ENCODE data around the gene IL17RB. TPM values are rescaled to one million over a fixed set of nuclear protein-coding genes. Genes with fewer than 3 reads are reported as not detected.

Gene IL17RB
- total RNA-seq, 4 donors from 2014 or later: 3.3 to 7.1 (median 5.0) TPM

- Histone ChIP-seq H3K27ac (no peak overlapping the region), H3K9me3 (no peaks in the 10 kb centered on the region), H3K36me3 (no peaks in the 10 kb centered on the region), H3K27me3 (no peaks in the 10 kb centered on the region), H3K4me1 (no peaks in the 10 kb centered on the region), H3K4me3 (no peak overlapping the region)
- DNase-seq (ENCODE audit: low spot score in 2 of 2): no peak
- TF ChIP-seq CTCF (IDR thresholded peaks at IDR 0.05) (no peak), EP300 (IDR thresholded peaks at IDR 0.05) (no peak), POLR2A (IDR thresholded peaks at IDR 0.05) (no peak)
- WGBS, 2 donors: 87 to 90% methylated on average over 6 of the region's 6 CpGs
These were observed 15.4 kb upstream of the IL17RB start for GRCh38 chr3:53830944-53831343.

GRCh38 chr3:53833053-53833645, 13.2 kb upstream of the IL17RB start:
- H3K27ac ChIP-seq: no peak overlapping the region
- WGBS, 2 donors: 82 to 83% methylated on average over 9 of the region's 9 CpGs
- TF ChIP-seq CTCF (IDR thresholded peaks at IDR 0.05) (no peak), POLR2A (IDR thresholded peaks at IDR 0.05) (no peak), EP300 (IDR thresholded peaks at IDR 0.05) (no peak)

GRCh38 chr3:53833700-53834099, 12.7 kb upstream of the IL17RB start:
- Histone ChIP-seq H3K4me3 (no peak overlapping the region), H3K27me3 (no peaks in the 10 kb centered on the region), H3K9me3 (no peaks in the 10 kb centered on the region), H3K4me1 (no peaks in the 10 kb centered on the region), H3K27ac (no peak overlapping the region), H3K36me3 (peaks cover 0 to under 1% (median 0%) of the 10 kb centered on the region in 3 donors)
- no peak for DNase-seq (ENCODE audit: low spot score in 2 of 2)
- TF ChIP-seq EP300 (IDR thresholded peaks at IDR 0.05) (no peak), POLR2A (IDR thresholded peaks at IDR 0.05) (no peak), CTCF (IDR thresholded peaks at IDR 0.05) (no peak)
- WGBS, 2 donors: 83 to 96% methylated on average over 5 of the region's 5 CpGs

More at GRCh38 chr3:53833053-53833645, 13.2 kb upstream of the IL17RB start:
- Histone ChIP-seq H3K4me3 (no peak overlapping the region), H3K4me1 (no peaks in the 10 kb centered on the region), H3K27me3 (no peaks in the 10 kb centered on the region), H3K36me3 (no peaks in the 10 kb centered on the region), H3K9me3 (no peaks in the 10 kb centered on the region)
- DNase-seq (ENCODE audit: low spot score in 2 of 2): no peak

- Histone ChIP-seq H3K9me3 (no peaks in the 10 kb centered on the region), H3K27ac (no peak overlapping the region), H3K27me3 (no peaks in the 10 kb centered on the region), H3K4me1 (no peaks in the 10 kb centered on the region), H3K4me3 (no peak overlapping the region), H3K36me3 (peaks cover 0 to 5% (median 0%) of the 10 kb centered on the region in 3 donors)
- 87 to 95% methylated on average over 6 of the region's 6 CpGs for WGBS, 2 donors
- no peak for DNase-seq (ENCODE audit: low spot score in 2 of 2)
- TF ChIP-seq POLR2A (IDR thresholded peaks at IDR 0.05): no peak
These were observed 11.8 kb upstream of the IL17RB start for GRCh38 chr3:53834429-53835095.

- no peak overlapping the region for H3K27ac ChIP-seq
- no peaks in the 10 kb centered on the region for H3K4me1 ChIP-seq
- H3K4me3 ChIP-seq: no peak overlapping the region
- WGBS, 2 donors: 89 to 100% methylated on average over 1 of the region's 1 CpG
- H3K36me3 ChIP-seq: peaks cover 0 to 5% (median 0%) of the 10 kb centered on the region in 3 donors
- DNase-seq (ENCODE audit: low spot score in 2 of 2): no peak
- no peaks in the 10 kb centered on the region for H3K9me3 ChIP-seq
- no peaks in the 10 kb centered on the region for H3K27me3 ChIP-seq
- TF ChIP-seq POLR2A (IDR thresholded peaks at IDR 0.05) (no peak), CTCF (IDR thresholded peaks at IDR 0.05) (no peak), EP300 (IDR thresholded peaks at IDR 0.05) (no peak)
These were observed 11.1 kb upstream of the IL17RB start for GRCh38 chr3:53835257-53835656.

Measured in tibial nerve (tissue), 4 donors.